D721Med (cell line): ENCODE data around the gene EGFLAM.

ENCODE experiments used
- DNase-seq: peaks from one replicate; pipeline ENCODE4 v3.0.0; 2011; ENCODE audit warnings: low spot score; ENCODE audit not compliant: insufficient read length
- FAIRE-seq: peaks from 2 replicates; lab custom pipeline; 2011; peaks lifted over from hg19 to GRCh38; lab: Jason Lieb, UNC
- CTCF ChIP-seq: IDR thresholded peaks from 2 replicates; pipeline ENCODE4 v1.5.1; 2012; ENCODE audit warnings: mild to moderate bottlenecking, control low read depth; ENCODE audit not compliant: insufficient read depth; ENCODE audit errors: missing control alignments

The EGFLAM gene

DNA sequence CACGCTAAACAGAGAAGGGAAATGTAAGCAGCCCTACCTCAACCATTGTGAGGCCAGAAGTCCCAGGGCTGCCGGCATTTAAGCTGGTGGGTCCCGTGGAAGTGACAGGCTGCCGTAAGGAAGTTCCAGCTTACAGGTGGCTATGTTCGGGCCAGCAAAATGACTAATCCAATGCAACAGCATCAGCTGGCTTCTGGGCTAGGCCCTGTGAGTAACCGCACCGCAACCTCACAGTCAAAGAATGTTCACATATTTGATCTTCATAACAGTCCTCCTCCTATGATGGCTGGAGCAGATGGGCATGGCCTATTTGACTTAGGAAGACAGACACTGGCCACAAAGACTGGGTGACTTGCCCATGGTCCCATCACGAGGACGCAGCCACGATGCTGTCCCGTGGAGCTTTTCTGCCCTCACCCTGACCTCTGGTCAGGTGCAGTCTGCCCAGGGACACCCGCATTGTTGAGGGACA is 209.9 kb downstream of the EGFLAM start:
- no peak for FAIRE-seq
- no peak for DNase-seq
- no peak for TF ChIP-seq CTCF

- FAIRE-seq (no peak), DNase-seq (no peak)
- TF ChIP-seq CTCF, result no peak
Measured at GRCh38 chr5:38468978-38469706, 210.8 kb downstream of the EGFLAM start.

GRCh38 chr5:38469707-38470267 is 211.4 kb downstream of the EGFLAM start:
- FAIRE-seq (no peak), DNase-seq (no peak)
- TF ChIP-seq CTCF, result no peak

DNA sequence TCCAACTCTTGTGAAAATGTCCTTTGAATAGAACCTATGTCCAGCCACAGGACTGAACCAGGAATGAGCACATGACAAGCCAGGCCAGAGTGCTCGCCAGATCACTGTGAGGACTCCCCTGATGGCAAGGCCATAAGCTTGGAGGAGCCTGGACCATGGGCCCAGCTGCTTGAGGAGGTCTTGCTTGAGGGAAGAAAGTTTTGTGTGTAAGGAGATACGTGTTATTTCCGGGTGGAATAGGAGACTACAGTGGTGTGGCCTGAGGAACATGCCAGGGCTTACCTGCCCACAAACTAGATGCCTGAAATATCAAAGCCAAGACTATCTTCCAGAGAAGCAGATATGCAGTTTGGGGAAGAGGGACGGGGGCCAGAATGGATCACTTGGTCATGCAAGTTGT is 213.3 kb downstream of the EGFLAM start:
- no peak for DNase-seq
- FAIRE-seq, result no peak
- no peak for TF ChIP-seq CTCF

DNA sequence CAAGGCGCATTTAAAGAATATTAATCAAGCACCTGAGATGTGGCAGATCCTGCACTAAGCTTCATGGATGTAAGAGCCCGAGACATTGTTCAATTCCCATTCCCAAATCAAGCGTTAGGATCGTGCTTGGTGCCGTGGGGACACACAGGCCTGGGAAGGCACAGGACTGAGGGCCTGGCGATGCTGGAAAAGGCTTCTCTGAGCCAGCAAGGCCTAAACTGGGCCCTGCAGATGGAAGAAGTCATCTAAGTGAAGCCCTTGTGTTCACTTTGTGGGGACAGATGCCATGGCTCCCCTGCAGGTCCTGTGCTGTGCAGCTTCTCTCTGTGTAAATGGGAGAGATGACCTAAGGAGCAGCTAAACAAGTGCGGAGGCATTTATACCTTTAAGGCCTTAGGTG is 214.2 kb downstream of the EGFLAM start:
- TF ChIP-seq CTCF, result no peak
- FAIRE-seq (no peak), DNase-seq (no peak)

DNA sequence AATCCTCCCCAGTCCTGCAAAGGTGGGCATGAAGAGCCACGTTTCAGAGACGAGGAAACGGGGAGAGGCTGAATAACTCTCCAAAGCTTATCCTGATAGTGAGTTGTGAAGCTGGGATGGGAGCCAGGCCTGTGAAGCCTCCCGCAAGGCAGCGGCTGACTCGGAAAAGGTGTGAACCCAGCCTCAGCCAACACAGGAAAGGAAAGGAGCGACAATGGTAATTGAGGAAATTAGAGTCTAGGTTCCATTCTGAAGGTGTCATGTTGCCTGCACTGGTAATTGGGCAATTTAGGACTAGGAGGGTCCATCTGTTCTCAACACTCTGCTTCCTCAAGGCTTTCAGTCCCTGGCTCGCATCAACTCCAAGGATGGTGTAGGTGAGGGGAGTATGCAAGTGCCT is 214.6 kb downstream of the EGFLAM start:
- TF ChIP-seq CTCF, result no peak
- DNase-seq, result no peak
- no peak for FAIRE-seq

GRCh38 chr5:38478166-38478565 is 219.8 kb downstream of the EGFLAM start:
- FAIRE-seq, result no peak
- no peak for DNase-seq
- TF ChIP-seq CTCF, result no peak
